Measurements from ENCODE around the gene ATP13A2.
A peak's percentile ranks its signal among the peaks of the same experiment; 100 is the strongest.
"Not testable (repeated sequence)": the region's sequence is repeated elsewhere in the genome, so short reads cannot be mapped to it uniquely, and the experiment has no call there.

Gene ATP13A2

DNA sequence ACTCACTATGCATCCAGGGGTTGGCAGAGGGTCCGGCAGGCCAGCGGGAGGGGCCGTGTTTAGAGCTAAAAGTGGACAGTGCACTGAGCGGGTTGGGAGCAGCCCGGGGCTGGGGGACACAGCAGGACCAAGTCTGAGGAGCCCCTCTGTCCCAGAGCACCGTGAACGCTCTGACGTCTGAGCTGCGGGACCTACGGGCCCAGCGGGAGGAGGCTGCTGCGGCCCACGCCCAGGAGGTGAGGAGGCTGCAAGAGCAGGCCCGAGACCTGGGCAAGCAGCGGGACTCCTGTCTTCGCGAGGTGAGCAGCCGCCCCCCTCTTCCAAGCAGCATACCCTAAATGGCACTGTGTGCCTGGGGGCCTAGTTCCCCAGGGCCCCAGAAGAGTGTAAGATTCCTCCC lies 57.1 kb downstream of the ATP13A2 start:
- no peak overlapping the region for H3K4me3 ChIP-seq (replicated peaks; ENCODE audit: low read depth, low read length)
- DNase-seq (ENCODE audit: low read depth) = no peak
- TF ChIP-seq, protein P1, sequence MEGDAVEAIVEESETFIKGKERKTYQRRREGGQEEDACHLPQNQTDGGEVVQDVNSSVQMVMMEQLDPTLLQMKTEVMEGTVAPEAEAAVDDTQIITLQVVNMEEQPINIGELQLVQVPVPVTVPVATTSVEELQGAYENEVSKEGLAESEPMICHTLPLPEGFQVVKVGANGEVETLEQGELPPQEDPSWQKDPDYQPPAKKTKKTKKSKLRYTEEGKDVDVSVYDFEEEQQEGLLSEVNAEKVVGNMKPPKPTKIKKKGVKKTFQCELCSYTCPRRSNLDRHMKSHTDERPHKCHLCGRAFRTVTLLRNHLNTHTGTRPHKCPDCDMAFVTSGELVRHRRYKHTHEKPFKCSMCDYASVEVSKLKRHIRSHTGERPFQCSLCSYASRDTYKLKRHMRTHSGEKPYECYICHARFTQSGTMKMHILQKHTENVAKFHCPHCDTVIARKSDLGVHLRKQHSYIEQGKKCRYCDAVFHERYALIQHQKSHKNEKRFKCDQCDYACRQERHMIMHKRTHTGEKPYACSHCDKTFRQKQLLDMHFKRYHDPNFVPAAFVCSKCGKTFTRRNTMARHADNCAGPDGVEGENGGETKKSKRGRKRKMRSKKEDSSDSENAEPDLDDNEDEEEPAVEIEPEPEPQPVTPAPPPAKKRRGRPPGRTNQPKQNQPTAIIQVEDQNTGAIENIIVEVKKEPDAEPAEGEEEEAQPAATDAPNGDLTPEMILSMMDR (IDR thresholded peaks at IDR 0.05; ENCODE audit: low read length, missing control alignments) = no peak

DNA sequence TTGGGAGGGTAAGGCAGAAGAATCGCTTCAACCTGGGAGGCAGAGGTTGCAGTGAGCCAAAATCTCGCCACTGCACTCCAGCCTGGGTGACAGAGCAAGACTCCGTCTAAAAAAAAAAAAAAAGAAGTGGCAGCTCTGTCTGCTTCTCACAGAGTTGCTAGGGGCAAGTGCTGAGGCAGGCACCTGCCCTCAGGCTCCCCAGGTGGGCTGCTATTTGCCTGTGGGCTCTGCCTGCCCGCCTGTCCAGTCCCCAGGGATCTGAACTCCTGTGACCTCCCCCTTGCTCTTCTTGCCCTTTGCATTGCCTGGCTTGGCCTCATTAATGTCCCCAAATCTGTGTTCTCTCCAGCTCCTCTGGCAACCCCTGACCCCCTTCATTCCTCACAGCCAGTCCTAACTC lies 59.4 kb downstream of the ATP13A2 start:
- H3K4me3 ChIP-seq (replicated peaks; ENCODE audit: low read depth, low read length); DNase-seq (ENCODE audit: low read depth): not testable (repeated sequence)

DNA sequence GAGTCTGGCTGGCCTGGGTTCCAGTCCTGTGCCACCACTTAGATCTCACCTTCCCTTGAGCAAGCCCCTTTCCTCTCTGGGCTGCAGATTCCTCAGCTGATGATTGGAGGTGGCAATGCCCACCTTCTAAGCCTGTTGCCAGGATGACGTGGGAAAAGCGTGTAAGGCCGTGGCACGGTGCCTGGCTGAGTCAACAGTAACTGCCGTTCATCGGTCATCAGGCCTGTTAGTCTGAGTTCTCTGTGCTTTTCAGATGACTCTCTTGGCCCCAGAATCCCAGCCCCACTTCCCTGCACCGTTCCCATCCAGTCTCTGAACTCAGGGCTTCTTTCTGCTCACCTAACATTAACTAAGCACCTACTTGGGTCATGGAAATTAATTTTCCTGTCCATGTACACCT lies 62.7 kb downstream of the ATP13A2 start:
- peak; percentile 60 for DNase-seq (ENCODE audit: low read depth)
- H3K4me3 ChIP-seq (replicated peaks; ENCODE audit: low read depth, low read length) = not testable (repeated sequence)

DNA sequence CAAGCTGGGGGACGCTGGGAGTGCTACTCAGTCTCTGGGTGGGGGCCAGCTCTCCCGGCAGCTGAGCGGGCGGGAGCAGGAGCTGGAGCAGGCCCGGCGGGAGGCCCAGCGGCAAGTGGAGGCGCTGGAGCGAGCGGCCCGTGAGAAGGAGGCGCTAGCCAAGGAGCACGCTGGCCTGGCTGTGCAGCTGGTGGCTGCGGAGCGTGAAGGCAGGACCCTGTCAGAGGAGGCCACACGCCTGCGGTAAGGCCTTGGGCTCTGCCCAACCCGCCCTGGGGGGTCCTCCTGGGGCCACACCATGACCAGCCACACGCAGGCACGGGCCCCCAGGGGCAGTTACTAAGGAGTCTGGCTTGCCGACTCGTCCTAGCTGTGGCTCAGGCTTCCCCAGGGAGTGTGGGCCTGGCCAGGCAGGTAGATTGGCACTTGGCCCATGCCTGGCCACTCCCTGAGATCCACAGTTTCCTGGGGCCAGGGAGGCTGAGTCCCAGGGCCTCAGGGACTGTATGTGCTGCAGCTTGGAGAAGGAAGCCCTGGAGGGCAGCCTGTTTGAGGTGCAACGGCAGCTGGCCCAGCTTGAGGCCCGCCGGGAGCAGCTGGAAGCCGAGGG lies 63.3 kb downstream of the ATP13A2 start:
- H3K4me3 ChIP-seq (replicated peaks; ENCODE audit: low read depth, low read length); DNase-seq (ENCODE audit: low read depth): not testable (repeated sequence)

DNA sequence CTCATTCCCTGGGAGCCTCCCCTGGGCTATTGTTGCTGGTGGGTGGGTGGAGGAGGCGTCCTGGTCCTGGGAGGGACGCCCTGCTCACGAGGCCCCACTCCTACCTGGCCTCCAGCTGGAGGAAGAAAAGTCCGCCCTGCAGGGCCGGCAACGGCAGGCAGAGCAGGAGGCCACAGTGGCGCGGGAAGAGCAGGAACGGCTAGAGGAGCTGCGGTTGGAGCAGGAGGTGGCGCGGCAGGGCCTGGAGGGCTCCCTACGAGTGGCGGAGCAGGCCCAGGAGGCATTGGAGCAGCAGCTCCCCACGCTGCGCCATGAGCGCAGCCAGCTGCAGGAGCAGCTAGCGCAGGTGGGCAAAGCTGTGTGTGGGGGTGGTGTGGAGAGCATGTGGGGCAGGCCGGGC lies 65.1 kb downstream of the ATP13A2 start:
- no peak for DNase-seq (ENCODE audit: low read depth)
- TF ChIP-seq, protein P1 (IDR thresholded peaks at IDR 0.05; ENCODE audit: low read length, missing control alignments) = no peak
- H3K4me3 ChIP-seq (replicated peaks; ENCODE audit: low read depth, low read length) = no peak overlapping the region

DNA sequence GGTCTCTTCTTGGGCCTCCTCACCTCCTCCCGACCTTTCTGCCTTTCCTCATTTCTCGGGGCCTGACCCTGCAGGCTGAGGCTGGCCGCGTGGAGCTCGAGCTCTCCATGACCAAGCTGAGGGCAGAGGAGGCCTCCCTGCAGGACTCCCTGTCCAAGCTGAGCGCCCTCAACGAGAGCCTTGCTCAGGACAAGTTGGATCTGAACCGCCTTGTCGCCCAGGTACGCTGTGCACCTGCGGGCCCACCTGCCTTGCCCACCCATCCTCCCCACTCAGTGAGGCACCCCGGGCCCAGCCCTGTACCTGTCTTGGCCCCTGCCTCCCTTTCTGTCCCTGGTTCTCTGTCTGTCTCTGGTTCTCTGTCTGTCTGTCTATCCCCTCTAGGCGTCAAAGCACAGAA lies 65.5 kb downstream of the ATP13A2 start:
- H3K4me3 ChIP-seq (replicated peaks; ENCODE audit: low read depth, low read length); DNase-seq (ENCODE audit: low read depth): not testable (repeated sequence)

DNA sequence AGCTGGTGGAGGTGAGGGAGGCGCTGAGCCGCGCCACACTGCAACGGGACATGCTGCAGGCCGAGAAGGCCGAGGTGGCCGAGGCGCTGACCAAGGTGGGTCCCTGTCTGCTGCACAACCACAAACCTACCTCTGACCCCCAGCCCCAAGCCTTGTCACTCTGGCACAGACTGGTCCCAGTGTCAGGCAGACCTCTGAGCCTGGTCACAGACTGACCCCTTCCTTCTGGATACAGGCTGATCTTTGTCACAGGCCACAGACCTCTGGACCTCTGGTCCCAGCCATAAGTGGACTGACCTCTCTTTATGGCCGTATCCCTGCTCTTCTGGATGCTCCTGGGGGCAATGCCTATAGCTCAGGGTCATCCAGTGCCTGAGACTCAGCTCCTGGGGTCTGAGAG lies 66.2 kb downstream of the ATP13A2 start:
- not testable (repeated sequence) for H3K4me3 ChIP-seq (replicated peaks; ENCODE audit: low read depth, low read length); DNase-seq (ENCODE audit: low read depth)

DNA sequence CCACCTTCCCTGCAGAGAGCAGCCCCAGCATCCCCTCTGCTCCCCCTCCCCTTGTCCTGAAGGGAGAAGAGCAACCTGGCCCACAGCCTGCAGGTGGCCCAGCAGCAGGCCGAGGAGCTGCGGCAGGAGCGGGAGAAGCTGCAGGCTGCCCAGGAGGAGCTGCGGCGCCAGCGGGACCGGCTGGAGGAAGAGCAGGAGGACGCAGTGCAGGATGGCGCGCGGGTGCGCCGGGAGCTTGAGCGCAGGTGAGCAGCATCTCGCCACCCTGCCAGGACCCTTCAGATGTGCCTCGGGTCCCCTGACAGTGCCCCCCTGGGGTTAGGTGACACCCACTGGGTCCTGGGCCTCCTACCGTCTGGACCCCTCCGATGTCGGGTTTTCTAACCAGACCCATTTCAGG lies 67.7 kb downstream of the ATP13A2 start:
- TF ChIP-seq, protein P1 (IDR thresholded peaks at IDR 0.05; ENCODE audit: low read length, missing control alignments) = no peak

DNA sequence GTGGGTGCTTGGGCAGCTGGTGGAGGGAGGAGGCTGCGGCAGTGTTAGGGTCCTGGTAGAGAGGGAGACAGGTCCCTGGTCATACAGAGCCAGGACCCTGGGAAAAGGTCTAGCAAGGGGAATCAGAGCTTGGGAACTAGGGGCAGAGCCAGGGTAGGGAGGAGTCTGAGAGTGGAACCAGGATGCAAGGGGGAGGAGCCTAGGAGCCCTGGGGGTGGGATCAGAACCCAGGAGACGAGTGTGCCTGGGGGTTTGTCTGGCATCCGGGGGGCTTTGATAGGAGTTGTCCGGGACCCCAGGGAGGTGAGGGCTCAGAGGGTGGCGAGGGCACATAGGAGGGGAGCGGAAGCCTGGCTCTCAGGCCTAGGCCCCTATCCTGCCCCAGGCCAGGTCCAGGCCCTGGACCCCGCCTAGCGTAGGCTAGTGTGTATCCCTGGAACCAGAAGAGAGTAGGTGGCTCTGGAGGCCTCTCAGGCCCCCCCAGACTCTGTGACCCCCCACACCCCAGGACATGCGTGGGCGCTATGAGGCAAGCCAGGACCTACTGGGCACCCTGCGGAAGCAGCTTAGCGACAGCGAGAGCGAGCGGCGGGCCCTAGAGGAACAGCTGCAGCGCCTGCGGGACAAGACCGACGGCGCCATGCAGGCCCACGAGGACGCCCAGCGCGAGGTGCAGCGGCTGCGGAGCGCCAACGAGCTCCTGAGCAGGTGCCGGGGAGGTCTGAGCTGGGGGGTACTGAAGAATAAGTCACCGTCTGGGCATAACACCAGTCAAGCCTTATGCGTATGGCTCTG lies 72.1 kb downstream of the ATP13A2 start:
- not testable (repeated sequence) for DNase-seq (ENCODE audit: low read depth); H3K4me3 ChIP-seq (replicated peaks; ENCODE audit: low read depth, low read length)

More for the DNA sequence above, 67.7 kb downstream of the ATP13A2 start:
- no peak overlapping the region for H3K4me3 ChIP-seq (replicated peaks; ENCODE audit: low read depth, low read length)
- DNase-seq (ENCODE audit: low read depth) = no peak

DNA sequence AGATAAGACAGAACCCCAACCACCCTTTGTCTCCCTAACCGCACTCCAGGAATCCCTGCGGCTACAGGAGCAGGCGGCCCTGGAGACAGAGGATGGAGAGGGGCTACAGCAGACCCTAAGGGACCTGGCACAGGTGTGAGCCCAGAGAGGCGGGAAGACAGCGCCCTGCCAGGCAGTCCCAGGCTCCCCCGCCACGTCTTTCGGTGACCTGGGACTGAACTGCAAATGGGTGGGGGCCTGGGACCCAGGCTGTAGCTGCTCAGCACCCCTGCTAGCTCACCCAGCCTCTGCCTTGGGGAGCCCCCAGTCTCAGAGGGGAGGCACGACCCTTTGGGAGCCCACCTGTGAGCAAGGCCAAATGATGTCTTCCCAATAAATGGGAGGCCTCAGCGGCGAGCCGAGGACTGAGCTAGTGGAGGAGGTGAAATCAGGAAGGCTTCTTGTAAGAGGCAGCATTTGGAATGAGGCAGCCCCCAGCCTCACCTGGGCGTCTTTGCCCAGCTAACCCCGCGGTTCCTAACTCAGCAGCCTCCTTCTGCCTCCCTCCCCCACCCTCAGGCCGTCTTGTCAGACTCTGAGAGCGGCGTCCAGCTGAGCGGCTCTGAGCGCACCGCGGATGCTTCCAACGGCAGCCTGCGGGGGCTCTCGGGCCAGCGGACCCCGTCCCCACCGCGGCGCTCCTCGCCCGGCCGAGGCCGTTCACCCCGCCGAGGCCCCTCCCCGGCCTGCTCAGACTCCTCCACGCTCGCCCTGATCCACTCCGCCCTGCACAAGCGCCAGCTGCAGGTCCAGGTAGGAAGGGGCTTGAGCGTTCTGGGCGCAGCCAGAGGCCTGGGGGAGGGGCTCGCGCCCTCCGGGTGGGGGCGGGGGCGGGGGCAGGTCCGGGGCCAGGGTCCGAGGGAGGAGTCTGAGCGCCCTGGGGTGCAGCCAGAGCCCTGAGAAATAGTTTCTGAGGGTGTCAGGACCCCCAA lies 73.1 kb downstream of the ATP13A2 start:
- no peak for DNase-seq (ENCODE audit: low read depth)
- TF ChIP-seq, protein P1 (IDR thresholded peaks at IDR 0.05; ENCODE audit: low read length, missing control alignments) = no peak
- no peak overlapping the region for H3K4me3 ChIP-seq (replicated peaks; ENCODE audit: low read depth, low read length)

DNA sequence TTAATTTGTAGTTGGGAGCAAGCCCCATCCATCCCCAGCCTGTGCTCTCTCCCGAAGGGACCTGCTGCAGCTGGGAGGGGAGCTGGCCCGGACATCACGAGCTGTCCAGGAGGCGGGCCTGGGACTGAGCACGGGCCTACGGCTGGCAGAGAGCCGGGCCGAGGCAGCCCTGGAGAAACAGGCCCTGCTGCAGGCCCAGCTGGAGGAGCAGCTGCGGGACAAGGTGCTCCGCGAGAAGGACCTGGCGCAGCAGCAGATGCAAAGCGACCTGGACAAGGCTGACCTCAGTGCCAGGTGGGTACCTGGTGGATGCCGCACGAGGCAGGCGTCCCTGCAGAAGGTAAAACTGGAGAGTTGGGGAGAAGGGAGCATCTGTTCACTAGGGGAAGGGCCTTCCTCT lies 75.1 kb downstream of the ATP13A2 start:
- H3K4me3 ChIP-seq (replicated peaks; ENCODE audit: low read depth, low read length); DNase-seq (ENCODE audit: low read depth): not testable (repeated sequence)
